GM12875 (cell line): ENCODE results near the gene ZSWIM8.
A peak's percentile ranks its signal among the peaks of the same experiment; 100 is the strongest.

Source experiments
- H3K4me3 ChIP-seq: one replicate; pipeline ENCODE4 v1.5.1; 2011; ENCODE audit warnings: low read depth, low read length, control low read depth
- TF ChIP-seq, protein P1 (sequence below): IDR thresholded peaks from 2 replicates; pipeline ENCODE4 v1.5.1; 2011; ENCODE audit warnings: low read depth, mild to moderate bottlenecking, control low read depth, inconsistent platforms, low read length, moderate library complexity, borderline replicate concordance; ENCODE audit not compliant: insufficient read depth

ZSWIM8 gene

GRCh38 chr10:73763343-73763742, 22.1 kb upstream of the ZSWIM8 start:
- TF ChIP-seq, protein P1, sequence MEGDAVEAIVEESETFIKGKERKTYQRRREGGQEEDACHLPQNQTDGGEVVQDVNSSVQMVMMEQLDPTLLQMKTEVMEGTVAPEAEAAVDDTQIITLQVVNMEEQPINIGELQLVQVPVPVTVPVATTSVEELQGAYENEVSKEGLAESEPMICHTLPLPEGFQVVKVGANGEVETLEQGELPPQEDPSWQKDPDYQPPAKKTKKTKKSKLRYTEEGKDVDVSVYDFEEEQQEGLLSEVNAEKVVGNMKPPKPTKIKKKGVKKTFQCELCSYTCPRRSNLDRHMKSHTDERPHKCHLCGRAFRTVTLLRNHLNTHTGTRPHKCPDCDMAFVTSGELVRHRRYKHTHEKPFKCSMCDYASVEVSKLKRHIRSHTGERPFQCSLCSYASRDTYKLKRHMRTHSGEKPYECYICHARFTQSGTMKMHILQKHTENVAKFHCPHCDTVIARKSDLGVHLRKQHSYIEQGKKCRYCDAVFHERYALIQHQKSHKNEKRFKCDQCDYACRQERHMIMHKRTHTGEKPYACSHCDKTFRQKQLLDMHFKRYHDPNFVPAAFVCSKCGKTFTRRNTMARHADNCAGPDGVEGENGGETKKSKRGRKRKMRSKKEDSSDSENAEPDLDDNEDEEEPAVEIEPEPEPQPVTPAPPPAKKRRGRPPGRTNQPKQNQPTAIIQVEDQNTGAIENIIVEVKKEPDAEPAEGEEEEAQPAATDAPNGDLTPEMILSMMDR: no peak

GRCh38 chr10:73765066-73765465, 20.3 kb upstream of the ZSWIM8 start:
- TF ChIP-seq, protein P1: no peak

More at GRCh38 chr10:73763343-73763742, 22.1 kb upstream of the ZSWIM8 start:
- no peak overlapping the region for H3K4me3 ChIP-seq

GRCh38 chr10:73768881-73769280, 16.5 kb upstream of the ZSWIM8 start:
- H3K4me3 ChIP-seq: no peak overlapping the region
- TF ChIP-seq, protein P1: no peak

More at GRCh38 chr10:73765066-73765465, 20.3 kb upstream of the ZSWIM8 start:
- no peak overlapping the region for H3K4me3 ChIP-seq

GRCh38 chr10:73769396-73769795, 16.0 kb upstream of the ZSWIM8 start:
- TF ChIP-seq, protein P1: no peak
- H3K4me3 ChIP-seq: no peak overlapping the region

DNA sequence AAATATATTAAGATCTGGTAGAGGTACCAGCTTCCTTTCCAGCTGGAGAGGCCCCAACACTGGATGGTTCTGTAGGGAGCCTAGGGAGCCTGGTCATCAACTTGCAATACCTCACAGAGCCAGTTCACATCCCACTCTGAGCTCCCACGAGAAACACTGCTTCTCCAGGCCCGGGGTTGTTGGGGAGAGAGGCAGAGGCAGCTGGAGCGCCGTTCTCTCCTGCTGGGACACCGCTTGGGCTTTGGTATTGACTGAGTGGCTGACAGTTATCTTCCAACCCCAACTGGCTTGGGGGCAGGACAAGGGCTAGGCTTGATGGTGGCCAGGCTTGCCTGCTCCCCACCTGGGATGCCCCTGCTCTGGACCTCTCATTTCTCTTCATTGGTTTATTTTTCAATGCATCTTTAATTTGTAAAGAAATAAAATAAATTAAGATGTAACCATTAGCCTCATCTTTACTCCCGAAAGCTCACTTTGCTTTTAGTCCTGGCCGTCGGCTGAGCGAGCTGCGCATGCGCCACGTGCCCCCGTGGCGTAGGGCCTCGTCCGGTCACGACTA, 13.6 kb upstream of the ZSWIM8 start:
- TF ChIP-seq, protein P1: no peak
- H3K4me3 ChIP-seq: peak overlapping the region; percentile 87

- H3K4me3 ChIP-seq: peak overlapping the region; percentile 87
- TF ChIP-seq, protein P1: no peak
Measured at GRCh38 chr10:73772281-73773151, 12.9 kb upstream of the ZSWIM8 start.

- peak overlapping the region; percentile 87 for H3K4me3 ChIP-seq
- TF ChIP-seq, protein P1: no peak
Measured at GRCh38 chr10:73773152-73773879, 12.1 kb upstream of the ZSWIM8 start.
